ENCODE results near the gene FAM83F.
"Not testable (repeated sequence)": the region's sequence is repeated elsewhere in the genome, so short reads cannot be mapped to it uniquely, and the experiment has no call there.

FAM83F gene

GRCh38 chr22:39965748-39966147, 29.0 kb upstream of the FAM83F start:
- no peak for DNase-seq (ENCODE audit: low read depth)

GRCh38 chr22:39966470-39966869, 28.3 kb upstream of the FAM83F start:
- DNase-seq (ENCODE audit: low read depth) = no peak

- DNase-seq (ENCODE audit: low read depth) = no peak
Observed at GRCh38 chr22:39967103-39967829, 27.5 kb upstream of the FAM83F start.

GRCh38 chr22:39967996-39968972, 26.5 kb upstream of the FAM83F start:
- DNase-seq (ENCODE audit: low read depth) = no peak

- no peak for DNase-seq (ENCODE audit: low read depth)
Observed at GRCh38 chr22:39970742-39971141, 24.0 kb upstream of the FAM83F start.

- no peak for DNase-seq (ENCODE audit: low read depth)
Observed at GRCh38 chr22:39972641-39973040, 22.1 kb upstream of the FAM83F start.

GRCh38 chr22:39973656-39974055, 21.1 kb upstream of the FAM83F start:
- DNase-seq (ENCODE audit: low read depth) = no peak

GRCh38 chr22:39974065-39974464, 20.7 kb upstream of the FAM83F start:
- no peak for DNase-seq (ENCODE audit: low read depth)

GRCh38 chr22:39979048-39979447, 15.7 kb upstream of the FAM83F start:
- no peak for DNase-seq (ENCODE audit: low read depth)

- no peak for DNase-seq (ENCODE audit: low read depth)
Observed at GRCh38 chr22:39979458-39979857, 15.3 kb upstream of the FAM83F start.

- DNase-seq (ENCODE audit: low read depth) = no peak
Observed at GRCh38 chr22:39980596-39980995, 14.2 kb upstream of the FAM83F start.

- DNase-seq (ENCODE audit: low read depth) = no peak
Observed at GRCh38 chr22:39983346-39983745, 11.4 kb upstream of the FAM83F start.

GRCh38 chr22:39984006-39984405, 10.7 kb upstream of the FAM83F start:
- no peak for DNase-seq (ENCODE audit: low read depth)

- DNase-seq (ENCODE audit: low read depth) = no peak
Observed at GRCh38 chr22:39984746-39985145, 10.0 kb upstream of the FAM83F start.

GRCh38 chr22:39985383-39986035, 9.2 kb upstream of the FAM83F start:
- DNase-seq (ENCODE audit: low read depth) = no peak

- DNase-seq (ENCODE audit: low read depth) = no peak
Observed at GRCh38 chr22:39988386-39989114, 6.2 kb upstream of the FAM83F start.

GRCh38 chr22:39989633-39990032, 5.1 kb upstream of the FAM83F start:
- DNase-seq (ENCODE audit: low read depth) = no peak

GRCh38 chr22:39990686-39991085, 4.1 kb upstream of the FAM83F start:
- DNase-seq (ENCODE audit: low read depth) = no peak

GRCh38 chr22:39991159-39991860, 3.4 kb upstream of the FAM83F start:
- no peak for DNase-seq (ENCODE audit: low read depth)

GRCh38 chr22:39992088-39992826, 2.5 kb upstream of the FAM83F start:
- no peak for DNase-seq (ENCODE audit: low read depth)

GRCh38 chr22:39992894-39993293, 1.9 kb upstream of the FAM83F start:
- not testable (repeated sequence) for DNase-seq (ENCODE audit: low read depth)
